Stimulated activated CD4-positive, alpha-beta T cell treated with anti-CD3 and anti-CD28 coated beads, Interleukin-4, amount 100 ng/mL, for 24 hours (primary cell): ENCODE results near the gene PYY.
"Not testable (repeated sequence)": the region's sequence is repeated elsewhere in the genome, so short reads cannot be mapped to it uniquely, and the experiment has no call there.

ENCODE experiments used
- DNase-seq: peaks from one replicate; pipeline ENCODE4 v3.0.0-alpha.2; 2020

The PYY gene

GRCh38 chr17:43978078-43978477, 24.3 kb upstream of the PYY start:
- DNase-seq = no peak

- no peak for DNase-seq
Measured at GRCh38 chr17:43976963-43977837, 23.5 kb upstream of the PYY start.

GRCh38 chr17:43975898-43976297, 22.2 kb upstream of the PYY start:
- no peak for DNase-seq

GRCh38 chr17:43974382-43975266, 20.9 kb upstream of the PYY start:
- no peak for DNase-seq

- DNase-seq = not testable (repeated sequence)
Measured at GRCh38 chr17:43972444-43973212, 18.9 kb upstream of the PYY start.

- DNase-seq = not testable (repeated sequence)
Measured at GRCh38 chr17:43971436-43971835, 17.7 kb upstream of the PYY start.

- no peak for DNase-seq
Measured at GRCh38 chr17:43970366-43970765, 16.6 kb upstream of the PYY start.

GRCh38 chr17:43967251-43967875, 13.6 kb upstream of the PYY start:
- DNase-seq = no peak

GRCh38 chr17:43966276-43966675, 12.5 kb upstream of the PYY start:
- no peak for DNase-seq

- DNase-seq = no peak
Measured at GRCh38 chr17:43962479-43962878, 8.7 kb upstream of the PYY start.

GRCh38 chr17:43961954-43962353, 8.2 kb upstream of the PYY start:
- no peak for DNase-seq

GRCh38 chr17:43961292-43961691, 7.6 kb upstream of the PYY start:
- DNase-seq = not testable (repeated sequence)

- DNase-seq = no peak
Measured at GRCh38 chr17:43958748-43959352, 5.1 kb upstream of the PYY start.

- DNase-seq = no peak
Measured at GRCh38 chr17:43956222-43956621, 2.5 kb upstream of the PYY start.

- DNase-seq = no peak
Measured at GRCh38 chr17:43952724-43953666, 745 bp downstream of the PYY start.

- no peak for DNase-seq
Measured at GRCh38 chr17:43952351-43952723, 1.4 kb downstream of the PYY start.

- DNase-seq = no peak
Measured at GRCh38 chr17:43951750-43952149, 2.0 kb downstream of the PYY start.

- DNase-seq = no peak
Measured at GRCh38 chr17:43950554-43950953, 3.2 kb downstream of the PYY start.

GRCh38 chr17:43949781-43950180, 4.0 kb downstream of the PYY start:
- DNase-seq = no peak

- DNase-seq = no peak
Measured at GRCh38 chr17:43946781-43947180, 7.0 kb downstream of the PYY start.
